Endothelial cell of umbilical vein (primary cell): Measurements from ENCODE around the gene LYRM2.

Experiments
- EZH2 ChIP-seq: IDR thresholded peaks from 2 replicates; pipeline ENCODE4 v1.6.1; 2012; ENCODE audit warnings: borderline replicate concordance, low read depth, mild to moderate bottlenecking, moderate library complexity, low read length, inconsistent platforms; ENCODE audit not compliant: severe bottlenecking
- TF ChIP-seq, protein P1 (sequence below), 2 donors: IDR thresholded peaks; 1 replicate in 1 of 2; 2 replicates in 1 of 2; pipeline ENCODE4 v1.5.1; 2011; ENCODE audit warnings: low read length in 2 of 2, mild to moderate bottlenecking in 2 of 2, moderate library complexity in 2 of 2, control low read depth in 1 of 2, inconsistent platforms in 1 of 2, low read depth in 1 of 2; ENCODE audit not compliant: insufficient read depth in 1 of 2; ENCODE audit errors: extremely low read depth in 1 of 2

DNA sequence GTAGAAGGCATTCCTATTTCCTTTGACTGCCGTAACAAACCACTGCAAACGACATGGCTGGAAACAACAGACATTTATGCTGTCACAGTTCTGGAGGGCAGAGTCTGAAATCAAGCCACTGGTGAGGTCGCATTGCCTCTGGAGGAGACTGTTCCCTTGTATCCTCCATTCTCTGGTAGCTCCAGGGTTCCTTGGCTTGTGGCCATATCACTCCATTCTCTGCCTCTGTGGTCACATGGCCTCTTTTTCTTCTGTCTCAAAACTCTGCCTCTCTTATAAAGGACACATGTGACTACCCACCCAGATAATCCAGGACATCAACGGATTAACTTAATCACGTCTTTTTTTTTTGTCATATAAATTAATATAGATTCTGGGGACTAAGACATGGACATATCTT lies 84.4 kb downstream of the LYRM2 start:
- TF ChIP-seq, protein P1, sequence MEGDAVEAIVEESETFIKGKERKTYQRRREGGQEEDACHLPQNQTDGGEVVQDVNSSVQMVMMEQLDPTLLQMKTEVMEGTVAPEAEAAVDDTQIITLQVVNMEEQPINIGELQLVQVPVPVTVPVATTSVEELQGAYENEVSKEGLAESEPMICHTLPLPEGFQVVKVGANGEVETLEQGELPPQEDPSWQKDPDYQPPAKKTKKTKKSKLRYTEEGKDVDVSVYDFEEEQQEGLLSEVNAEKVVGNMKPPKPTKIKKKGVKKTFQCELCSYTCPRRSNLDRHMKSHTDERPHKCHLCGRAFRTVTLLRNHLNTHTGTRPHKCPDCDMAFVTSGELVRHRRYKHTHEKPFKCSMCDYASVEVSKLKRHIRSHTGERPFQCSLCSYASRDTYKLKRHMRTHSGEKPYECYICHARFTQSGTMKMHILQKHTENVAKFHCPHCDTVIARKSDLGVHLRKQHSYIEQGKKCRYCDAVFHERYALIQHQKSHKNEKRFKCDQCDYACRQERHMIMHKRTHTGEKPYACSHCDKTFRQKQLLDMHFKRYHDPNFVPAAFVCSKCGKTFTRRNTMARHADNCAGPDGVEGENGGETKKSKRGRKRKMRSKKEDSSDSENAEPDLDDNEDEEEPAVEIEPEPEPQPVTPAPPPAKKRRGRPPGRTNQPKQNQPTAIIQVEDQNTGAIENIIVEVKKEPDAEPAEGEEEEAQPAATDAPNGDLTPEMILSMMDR (IDR thresholded peaks at IDR 0.05; ENCODE audit: extremely low read depth in 1 of 2, insufficient read depth in 1 of 2, low read depth in 1 of 2, low read length in 2 of 2) = no peak
- no peak for TF ChIP-seq EZH2
